ENCODE measurements around the gene PPM1N.

Gene PPM1N

GRCh38 chr19:45542234-45542668, 44.0 kb downstream of the PPM1N start:
- DNase-seq: no peak

- DNase-seq: no peak
Measured at GRCh38 chr19:45547211-45547770, 49.0 kb downstream of the PPM1N start.

- DNase-seq: no peak
Measured at GRCh38 chr19:45547965-45548609, 49.8 kb downstream of the PPM1N start.
